ENCODE results near the gene ZYX. TPM values are rescaled to one million over a fixed set of nuclear protein-coding genes. Genes with fewer than 3 reads are reported as not detected.

The ZYX gene
- polyA plus RNA-seq, 1 donor (not counting 4 experiments of a cell fraction or from before 2014, with no cell fraction given): 17.6 TPM

- no peak for DNase-seq (ENCODE audit: low read depth, low spot score)
- FAIRE-seq: no peak
- Histone ChIP-seq H3K4me1 (ENCODE audit: control insufficient read depth, extremely low read depth, insufficient read depth, low read length) (peaks cover 20% of the 10 kb centered on the region), H3K4me2 (ENCODE audit: control insufficient read depth, extremely low read depth, insufficient read depth, low read depth, low read length) (no peak overlapping the region), H3K27me3 (ENCODE audit: control insufficient read depth, extremely low read depth, insufficient read depth, low read length) (no peaks in the 10 kb centered on the region), H4K20me1 (ENCODE audit: control insufficient read depth, extremely low read depth, insufficient read depth, low read length) (no peaks in the 10 kb centered on the region), H3K36me3 (ENCODE audit: control insufficient read depth in 2 of 2, extremely low read depth in 1 of 2, insufficient read depth in 2 of 2, low read length in 2 of 2) (peaks cover 0 to 7% of the 10 kb centered on the region in 2 experiments), H3K27ac (ENCODE audit: control insufficient read depth, insufficient read depth, low read length) (no peak overlapping the region), H3K9ac (ENCODE audit: control insufficient read depth, extremely low read depth, insufficient read depth, low read length) (no peak overlapping the region), H3K4me3 (ENCODE audit: control insufficient read depth in 2 of 3, extremely low read depth in 1 of 3, insufficient read depth in 2 of 3, low read depth in 1 of 3, low read length in 3 of 3) (no peak overlapping the region), H2AFZ (ENCODE audit: control insufficient read depth, low read length) (no peak overlapping the region), H3K9me3 (ENCODE audit: control insufficient read depth, low read depth, low read length) (no peaks in the 10 kb centered on the region), H3K79me2 (ENCODE audit: control insufficient read depth, insufficient read depth, low read length) (peaks cover 7% of the 10 kb centered on the region), H3K9me1 (ENCODE audit: control insufficient read depth, extremely low read depth, insufficient read depth, low read length) (peaks cover 3% of the 10 kb centered on the region)
- TF ChIP-seq EZH2 (IDR thresholded peaks at IDR 0.05; ENCODE audit: low read length): no peak
- no peak for TF ChIP-seq CTCF (optimal IDR thresholded peaks at IDR 0.05 in 1 of 3, IDR thresholded peaks at IDR 0.05 in 1 of 3, conservative IDR thresholded peaks at IDR 0.05 in 1 of 3; ENCODE audit: extremely low read depth in 1 of 3, insufficient read depth in 2 of 3, low read length in 3 of 3)
- dilution Hi-C loops (cut with MboI; ENCODE audit: extremely low pct_ligation_motif_present, low sequenced_read_pairs): no loop called here
These were observed 24.2 kb downstream of the ZYX start for GRCh38 chr7:143405173-143406001.

- H3K79me2 ChIP-seq (ENCODE audit: control insufficient read depth, insufficient read depth, low read length): peaks cover 7% of the 10 kb centered on the region
- no peaks in the 10 kb centered on the region for H3K9me3 ChIP-seq (ENCODE audit: control insufficient read depth, low read depth, low read length)
- no peak overlapping the region for H3K27ac ChIP-seq (ENCODE audit: control insufficient read depth, insufficient read depth, low read length)
- no peaks in the 10 kb centered on the region for H3K27me3 ChIP-seq (ENCODE audit: control insufficient read depth, extremely low read depth, insufficient read depth, low read length)
- H2AFZ ChIP-seq (ENCODE audit: control insufficient read depth, low read length): no peak overlapping the region
- DNase-seq (ENCODE audit: low read depth, low spot score) (no peak), FAIRE-seq (no peak)
- no peak overlapping the region for H3K9ac ChIP-seq (ENCODE audit: control insufficient read depth, extremely low read depth, insufficient read depth, low read length)
- H3K4me1 ChIP-seq (ENCODE audit: control insufficient read depth, extremely low read depth, insufficient read depth, low read length): peaks cover 20% of the 10 kb centered on the region
- no peak overlapping the region for H3K4me3 ChIP-seq (ENCODE audit: control insufficient read depth in 2 of 3, extremely low read depth in 1 of 3, insufficient read depth in 2 of 3, low read depth in 1 of 3, low read length in 3 of 3)
- dilution Hi-C loops (cut with MboI; ENCODE audit: extremely low pct_ligation_motif_present, low sequenced_read_pairs): no loop called here
- H4K20me1 ChIP-seq (ENCODE audit: control insufficient read depth, extremely low read depth, insufficient read depth, low read length): no peaks in the 10 kb centered on the region
- peaks cover 0 to 7% of the 10 kb centered on the region in 2 experiments for H3K36me3 ChIP-seq (ENCODE audit: control insufficient read depth in 2 of 2, extremely low read depth in 1 of 2, insufficient read depth in 2 of 2, low read length in 2 of 2)
- H3K4me2 ChIP-seq (ENCODE audit: control insufficient read depth, extremely low read depth, insufficient read depth, low read depth, low read length): no peak overlapping the region
- TF ChIP-seq CTCF (optimal IDR thresholded peaks at IDR 0.05 in 1 of 3, IDR thresholded peaks at IDR 0.05 in 1 of 3, conservative IDR thresholded peaks at IDR 0.05 in 1 of 3; ENCODE audit: extremely low read depth in 1 of 3, insufficient read depth in 2 of 3, low read length in 3 of 3): no peak
- TF ChIP-seq EZH2 (IDR thresholded peaks at IDR 0.05; ENCODE audit: low read length): no peak
- H3K9me1 ChIP-seq (ENCODE audit: control insufficient read depth, extremely low read depth, insufficient read depth, low read length): peaks cover 3% of the 10 kb centered on the region
These were observed 24.8 kb downstream of the ZYX start for GRCh38 chr7:143406002-143406357.
